SK-MEL-5 (cell line): ENCODE data around the gene SEMA4C. TPM values are rescaled to one million over a fixed set of nuclear protein-coding genes. Genes with fewer than 3 reads are reported as not detected.
"Not testable (repeated sequence)": the region's sequence is repeated elsewhere in the genome, so short reads cannot be mapped to it uniquely, and the experiment has no call there.

ENCODE experiments used
- DNase-seq: peaks from one replicate; pipeline ENCODE4 v3.0.0-alpha.2; 2016; ENCODE audit warnings: low read depth, low spot score
- in situ Hi-C: cut with HindIII; loops from 2 replicates; pipeline ENCODE4 v1.10.0; 2016; ENCODE audit warnings: low sequenced_read_pairs, high pct_unique_total_duplicates, low pct_unique_long_range_greater_than_20kb
- total RNA-seq: library from RNA; depleted of rRNA; stranded (reverse); fragments of >200 nt; shearing (Covaris generic); gene quantifications from 2 replicates; pipeline ENCODE4 v1.2.3, GENCODE V29; 2014

The SEMA4C gene
- total RNA-seq, 1 experiment from 2014 or later, result 42.7 TPM

DNA sequence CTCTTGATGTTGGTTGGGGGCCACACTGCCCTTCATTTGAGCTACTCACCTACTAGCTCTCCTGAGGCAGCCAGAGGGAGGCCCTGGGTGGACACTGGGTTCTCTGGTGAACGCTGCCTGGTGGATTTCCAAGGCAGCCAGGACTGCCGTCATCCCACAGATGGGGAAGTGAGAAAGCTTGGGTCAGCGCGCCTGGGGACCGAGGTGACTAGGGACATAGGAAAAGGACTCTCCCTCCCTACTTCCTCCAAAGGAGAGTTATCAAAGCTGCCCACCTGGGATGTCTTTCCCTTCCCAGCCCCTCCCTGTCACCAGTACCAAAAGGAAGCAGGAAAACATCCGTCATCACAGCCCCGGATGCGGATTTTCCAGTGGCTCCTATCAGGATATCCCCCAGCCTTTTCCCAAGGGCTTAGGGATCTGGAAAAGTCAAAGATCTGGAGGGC lies 3.8 kb upstream of the SEMA4C start:
- in situ Hi-C loops, result no loop called here
- no peak for DNase-seq

DNA sequence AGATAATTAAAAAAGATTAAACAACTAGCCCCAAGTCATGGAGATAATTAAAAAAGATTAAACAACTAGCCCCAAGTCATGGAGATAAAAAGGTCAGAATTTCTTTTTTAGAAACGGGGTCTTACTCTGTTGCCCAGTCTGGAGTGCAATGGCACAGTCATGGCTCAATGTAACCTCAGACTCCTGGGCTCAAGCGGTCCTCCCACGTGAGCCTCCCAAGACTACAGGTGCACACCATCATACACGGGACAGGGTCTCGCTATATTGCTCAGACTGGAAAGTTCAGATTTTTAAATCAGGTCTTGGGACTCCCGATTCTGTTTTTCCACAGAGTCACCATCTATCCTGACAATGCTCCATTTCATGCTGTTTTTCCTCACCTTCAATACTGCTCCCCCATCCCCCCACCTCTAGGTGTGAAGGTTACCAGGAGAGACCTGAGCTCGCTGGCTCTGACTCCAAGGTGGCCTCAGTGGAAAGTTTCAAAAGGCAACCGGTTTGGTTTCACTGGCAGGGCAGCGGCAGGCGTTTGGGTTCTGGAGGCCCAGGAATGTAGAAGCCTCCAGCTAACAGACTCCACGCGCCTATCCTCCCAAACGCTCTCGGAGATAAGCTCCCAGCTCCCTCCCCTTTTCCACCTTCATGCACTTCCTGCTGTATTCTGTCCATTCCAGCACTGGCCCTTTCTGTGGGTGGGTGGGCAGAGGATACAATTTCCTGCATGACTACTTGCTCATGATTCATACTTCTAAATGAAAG lies 2.9 kb upstream of the SEMA4C start:
- DNase-seq, result no peak
- in situ Hi-C loops, result no loop called here

DNA sequence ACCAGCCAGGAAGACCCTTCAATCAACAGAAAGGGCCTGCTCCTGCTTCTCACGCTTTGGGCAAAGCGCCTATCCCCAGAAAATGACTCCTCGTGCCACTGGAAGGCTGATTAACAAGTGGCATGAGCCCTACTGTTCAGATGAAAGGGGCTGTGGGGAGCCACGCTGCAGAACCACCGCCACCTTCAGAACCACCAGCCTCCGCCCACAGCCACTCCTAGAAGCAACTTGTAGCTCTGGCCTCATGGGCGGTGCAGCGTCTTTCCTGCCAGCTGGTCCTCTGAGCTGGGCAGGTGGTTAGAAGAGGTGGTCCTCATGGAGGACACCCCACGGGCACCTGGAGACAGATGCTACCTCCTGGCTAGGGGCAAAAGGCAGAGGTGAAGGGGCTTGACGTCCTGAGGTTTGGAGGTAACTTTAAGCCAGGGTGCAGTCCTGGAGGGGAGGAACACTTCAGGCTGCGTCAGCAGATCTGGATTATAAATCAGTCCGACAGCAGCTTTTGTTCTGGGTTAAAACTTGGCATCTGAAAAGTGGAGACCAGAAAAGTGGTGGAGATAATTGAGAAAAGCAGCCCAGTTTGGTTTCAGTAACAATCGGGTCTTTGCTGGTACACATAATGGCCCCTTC lies 861 bp upstream of the SEMA4C start:
- no peak for DNase-seq
- in situ Hi-C loops, result no loop called here

DNA sequence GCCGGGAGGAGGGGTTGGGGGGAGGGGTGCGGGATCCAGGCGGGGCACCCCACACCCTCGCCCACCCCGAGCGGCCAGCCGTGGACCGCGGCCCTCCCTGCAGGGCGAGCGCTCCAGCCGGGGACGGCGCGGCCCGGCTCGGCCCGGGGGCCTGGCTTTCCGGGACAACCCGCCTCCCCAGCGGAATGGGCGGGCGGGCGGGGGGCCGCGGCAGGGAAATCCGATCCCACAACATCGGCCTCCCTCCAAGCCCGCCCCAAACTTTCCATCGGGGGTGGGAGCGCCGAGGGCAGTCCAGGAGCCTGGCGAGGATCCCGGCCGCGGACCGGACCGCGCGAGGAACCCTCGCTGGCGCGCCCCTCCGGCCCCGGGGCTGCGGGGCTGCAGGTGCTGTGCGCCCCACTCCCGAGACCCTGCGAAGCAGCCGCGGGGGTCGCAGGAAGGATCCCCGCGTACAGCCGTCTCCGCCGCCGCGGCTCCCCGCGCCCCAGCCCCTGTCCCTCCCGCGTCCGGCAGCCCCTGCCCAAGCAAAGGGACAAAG lies 529 bp downstream of the SEMA4C start:
- DNase-seq, result no peak
- in situ Hi-C loops, result no loop called here

DNA sequence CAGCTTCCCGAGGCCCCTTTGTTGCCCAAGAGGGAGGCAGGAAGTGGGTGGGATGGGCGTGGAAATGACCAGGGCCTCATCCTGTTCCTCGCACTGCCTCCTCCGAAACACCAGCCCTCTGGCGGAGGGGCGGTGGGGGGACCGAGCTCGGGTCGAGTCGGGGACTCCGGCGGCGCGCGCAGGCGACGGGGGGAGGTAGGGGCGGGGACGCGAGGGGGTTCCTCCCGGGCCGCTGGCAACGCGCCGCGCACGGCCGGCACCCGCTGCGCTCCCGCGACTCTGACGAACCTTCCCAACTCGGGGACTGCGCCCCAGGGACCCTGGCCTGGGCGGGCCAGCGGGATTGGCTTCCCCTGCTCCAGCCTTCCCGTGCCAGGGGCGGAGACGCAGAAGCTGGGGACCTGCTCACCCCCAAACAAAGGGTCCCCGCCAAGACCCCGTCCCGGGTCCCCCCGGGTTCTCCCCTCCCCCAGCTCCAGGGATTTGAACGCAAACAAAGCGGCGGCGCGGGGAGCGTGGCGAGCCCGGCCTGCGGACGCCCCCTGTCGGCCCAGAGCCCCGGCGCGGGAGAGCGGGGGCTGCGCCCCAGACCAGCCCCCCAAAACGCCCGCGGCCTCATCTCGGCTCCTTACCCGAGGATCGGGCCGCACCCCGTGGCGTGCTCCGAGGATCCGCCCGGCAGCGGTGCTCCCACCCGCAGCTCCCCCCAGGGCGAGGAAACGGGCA lies 1.2 kb downstream of the SEMA4C start:
- peak; percentile 86 for DNase-seq
- in situ Hi-C loops, result no loop called here

DNA sequence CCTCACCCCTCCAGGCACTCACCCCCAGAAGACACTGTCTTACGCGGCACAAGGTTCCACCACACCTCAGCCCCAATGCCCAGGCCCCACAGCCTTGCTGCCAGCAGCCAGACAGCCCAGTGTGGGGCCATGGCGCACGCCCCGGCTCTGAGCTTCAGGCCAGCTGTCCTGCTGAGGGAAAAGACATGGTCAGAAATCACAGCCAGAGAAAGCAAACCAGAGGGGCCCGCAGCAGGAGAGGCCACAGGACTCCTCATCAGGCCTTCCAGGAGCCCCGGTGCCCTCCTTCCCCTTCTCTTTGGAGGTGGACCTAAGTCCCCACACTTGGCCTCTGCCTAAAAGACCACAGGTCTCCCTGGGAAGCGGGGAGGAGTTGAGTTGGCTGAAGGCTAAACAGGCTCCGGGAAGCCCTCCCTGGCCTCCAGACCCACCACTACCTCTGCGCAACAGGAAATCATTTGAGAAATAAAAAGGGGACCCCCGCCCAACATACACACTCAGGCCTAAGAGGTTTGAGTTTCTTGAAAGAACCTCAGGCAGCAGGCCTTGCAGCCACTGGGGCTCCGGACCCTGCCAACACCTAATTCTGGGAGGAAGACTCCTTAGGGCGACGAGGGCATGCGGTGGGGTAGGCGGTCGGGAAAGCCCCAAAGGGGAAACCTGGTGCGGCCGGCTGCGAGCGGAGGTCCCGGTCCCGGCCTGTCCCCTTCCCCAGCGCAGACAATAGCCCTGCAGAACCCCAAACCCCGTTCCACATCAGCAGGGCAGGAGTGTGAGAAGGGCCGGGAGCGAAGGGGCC lies 1.9 kb downstream of the SEMA4C start:
- no peak for DNase-seq
- in situ Hi-C loops, result no loop called here

DNA sequence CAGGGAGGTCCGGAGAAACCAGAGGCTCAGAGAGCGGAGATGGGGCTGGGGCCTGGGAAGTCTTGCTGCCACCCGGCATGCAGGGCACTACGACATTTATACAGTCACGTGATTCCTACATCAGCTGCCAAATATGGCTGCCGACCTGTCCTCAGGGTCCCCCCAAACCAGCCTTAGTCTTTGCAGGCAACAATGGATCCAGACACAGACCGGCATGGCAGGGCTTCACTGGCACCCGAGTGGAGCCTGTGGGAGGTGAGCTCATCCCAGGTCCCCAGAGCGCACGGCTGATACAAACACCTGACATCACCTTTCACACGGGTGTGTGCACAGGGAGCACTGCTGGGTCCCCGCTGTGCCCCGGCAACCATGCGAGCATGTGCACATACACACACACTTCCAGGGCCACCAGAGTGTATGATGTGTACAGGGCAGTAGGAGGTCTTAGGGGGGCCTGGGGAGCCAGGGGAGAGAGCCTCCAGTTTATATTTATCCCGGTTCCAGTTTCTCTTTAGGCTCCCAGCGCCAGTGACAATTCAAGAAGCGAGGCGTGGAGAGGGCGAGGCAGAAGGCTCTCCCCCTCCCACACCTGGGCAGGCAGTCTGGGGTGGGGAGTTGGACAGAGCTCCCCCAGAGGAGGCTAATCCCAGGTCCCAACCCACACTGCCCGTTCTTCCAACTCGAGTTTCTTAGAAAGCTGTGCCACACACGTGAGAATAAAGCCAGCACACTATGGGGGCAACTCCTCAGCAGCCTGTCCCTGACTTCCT lies 2.7 kb downstream of the SEMA4C start:
- no peak for DNase-seq
- in situ Hi-C loops, result no loop called here

DNA sequence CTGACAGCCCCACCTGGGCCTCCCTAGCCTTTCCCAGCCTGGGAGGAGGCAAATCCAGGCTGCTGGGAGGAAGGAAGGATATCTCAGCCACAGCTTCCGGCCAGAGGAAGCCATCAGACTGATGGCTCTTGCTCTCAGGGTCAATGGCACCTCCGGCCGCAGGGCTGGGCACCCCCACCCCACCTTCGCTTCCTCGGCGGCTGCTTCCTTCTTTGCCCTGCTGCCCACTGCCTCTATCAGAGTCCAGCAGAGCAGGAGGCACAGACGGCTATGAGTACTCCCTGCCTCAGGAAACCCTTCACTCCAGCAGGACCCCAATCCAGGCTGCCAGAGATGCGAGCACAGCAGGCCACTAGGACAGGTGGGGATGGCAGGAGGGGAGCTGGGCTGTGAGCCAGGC lies 3.3 kb downstream of the SEMA4C start:
- no peak for DNase-seq
- in situ Hi-C loops, result no loop called here

DNA sequence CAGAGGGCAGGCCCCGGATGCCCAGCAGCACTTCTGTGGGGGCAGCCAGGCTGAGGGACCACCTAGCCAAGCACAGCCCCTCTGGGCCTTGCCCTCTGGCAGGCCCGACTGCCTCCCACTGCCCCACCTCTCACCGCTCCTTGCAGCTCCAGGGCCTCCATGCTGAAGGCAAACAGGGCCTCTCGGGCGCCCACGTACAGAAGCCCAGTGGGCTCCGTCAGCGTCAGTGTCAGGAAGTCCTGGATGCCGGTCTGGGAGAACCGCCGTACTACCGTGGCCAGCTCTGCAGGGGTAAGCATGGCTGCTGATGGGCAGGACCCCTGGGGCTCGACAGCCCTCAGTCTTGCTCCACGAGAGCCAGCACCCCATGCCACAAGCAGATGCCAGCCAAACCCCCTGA lies 3.7 kb downstream of the SEMA4C start:
- DNase-seq, result no peak
- in situ Hi-C loops, result no loop called here

DNA sequence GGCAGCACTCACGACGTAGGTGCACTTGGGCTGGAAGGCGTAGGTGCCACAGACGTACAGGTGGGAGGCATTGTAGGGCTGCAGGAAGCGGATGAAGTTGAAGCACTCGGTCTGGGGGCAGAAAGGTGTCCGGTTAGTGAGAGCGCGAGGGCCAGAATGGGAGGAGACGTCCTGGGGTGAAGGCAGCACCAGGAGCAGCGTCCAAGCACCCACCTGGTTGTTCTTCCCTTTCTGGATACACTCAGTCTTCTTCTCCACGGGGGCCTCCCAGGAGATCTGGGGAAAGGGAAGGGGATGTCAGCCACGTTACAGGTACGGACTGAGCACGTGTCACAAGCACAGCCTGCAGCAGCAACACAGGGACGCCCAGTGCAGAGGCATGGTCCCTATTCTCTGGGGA lies 4.2 kb downstream of the SEMA4C start:
- in situ Hi-C loops, result no loop called here
- DNase-seq, result no peak

DNA sequence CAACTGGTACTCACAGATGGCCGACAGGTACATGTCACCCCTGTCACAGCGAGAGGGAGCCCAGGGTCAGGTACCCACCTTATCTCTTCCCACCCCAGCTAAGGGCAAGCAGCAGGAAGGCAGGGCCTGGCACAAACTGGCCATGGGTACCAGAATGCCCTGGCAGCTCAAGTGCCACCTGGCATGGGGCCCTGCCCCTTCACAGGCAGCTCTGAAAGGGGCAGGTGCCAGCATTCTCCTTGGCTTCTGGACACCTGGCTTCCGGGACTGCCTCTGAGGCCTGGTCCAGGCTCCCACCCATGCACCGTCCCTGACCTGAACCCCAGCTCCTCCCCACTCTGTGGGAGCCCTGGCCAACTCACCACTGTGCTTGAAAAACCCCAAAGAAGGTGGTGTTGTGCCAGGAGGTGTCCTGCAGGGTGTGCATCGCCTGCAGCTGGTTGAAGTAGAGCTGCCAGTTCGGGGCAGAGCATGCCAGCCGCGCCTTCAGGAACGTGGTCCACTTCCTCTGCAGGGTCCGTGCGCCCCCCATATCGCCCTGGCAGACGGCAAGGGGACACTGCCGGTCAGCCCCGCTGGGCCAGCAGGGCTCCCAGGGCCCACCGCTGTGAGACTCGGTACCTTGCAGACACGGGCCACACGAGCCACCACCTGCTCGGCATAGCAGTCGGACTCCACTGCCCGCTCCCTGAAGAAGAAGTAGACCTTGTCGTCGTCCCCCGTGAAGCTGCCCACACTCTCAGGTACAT lies 5.4 kb downstream of the SEMA4C start:
- DNase-seq, result no peak
- in situ Hi-C loops, result no loop called here

DNA sequence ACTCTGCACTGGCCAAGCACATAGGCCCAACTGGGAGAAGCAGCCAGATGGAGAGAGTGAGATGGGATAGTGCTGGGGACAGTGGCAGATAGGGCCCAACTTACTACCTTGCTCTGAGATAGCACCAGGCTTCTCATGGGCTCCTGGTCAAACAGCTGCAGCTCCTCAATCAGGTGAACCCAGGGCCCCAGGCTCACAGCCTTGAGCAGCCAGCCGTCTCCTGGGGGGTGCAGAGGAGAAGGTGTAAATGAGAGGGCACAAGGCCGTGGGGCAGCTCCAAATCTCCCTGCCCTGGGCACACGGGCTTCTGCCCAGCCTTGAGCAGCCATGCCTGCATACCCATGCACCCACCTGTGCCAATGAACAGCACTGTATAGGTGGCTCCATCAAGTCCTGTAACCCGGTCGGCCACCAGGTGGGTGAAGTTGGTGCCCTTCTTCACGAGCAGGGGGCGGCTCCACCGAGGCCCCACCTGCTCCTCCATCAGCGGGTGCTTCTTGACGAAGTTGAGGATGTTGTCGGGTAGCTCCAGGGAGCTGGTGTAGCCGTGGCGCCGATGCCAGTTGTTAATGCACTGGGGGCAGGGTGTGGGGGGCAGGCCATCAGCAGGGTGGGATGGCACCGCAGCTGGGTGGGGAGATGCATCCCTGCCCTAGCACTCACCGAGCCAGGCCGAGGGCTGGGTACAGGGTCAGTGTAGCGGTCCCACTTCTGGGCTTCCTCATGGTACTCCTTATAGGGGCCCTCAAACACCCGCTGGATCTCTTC lies 6.1 kb downstream of the SEMA4C start:
- DNase-seq, result no peak
- in situ Hi-C loops, result no loop called here

DNA sequence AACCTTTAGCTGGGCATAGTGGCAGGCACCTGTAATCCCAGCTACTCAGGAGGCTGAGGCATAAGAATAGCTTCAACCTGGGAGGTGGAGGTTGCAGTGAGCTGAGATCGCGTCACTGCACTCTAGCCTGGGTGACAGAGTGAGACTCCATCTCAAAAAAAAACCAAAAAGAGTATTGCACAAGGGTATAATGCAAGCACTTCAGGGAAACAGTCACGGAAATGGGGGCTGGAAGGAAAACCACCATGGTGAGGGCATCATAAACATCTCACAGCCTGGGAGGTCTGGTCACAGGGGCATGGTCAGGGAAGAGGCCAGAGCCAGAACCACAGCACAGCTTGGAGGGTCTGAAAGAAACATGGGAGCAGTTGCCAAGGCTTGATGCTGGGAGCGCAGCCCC lies 6.8 kb downstream of the SEMA4C start:
- in situ Hi-C loops, DNase-seq: not testable (repeated sequence)

DNA sequence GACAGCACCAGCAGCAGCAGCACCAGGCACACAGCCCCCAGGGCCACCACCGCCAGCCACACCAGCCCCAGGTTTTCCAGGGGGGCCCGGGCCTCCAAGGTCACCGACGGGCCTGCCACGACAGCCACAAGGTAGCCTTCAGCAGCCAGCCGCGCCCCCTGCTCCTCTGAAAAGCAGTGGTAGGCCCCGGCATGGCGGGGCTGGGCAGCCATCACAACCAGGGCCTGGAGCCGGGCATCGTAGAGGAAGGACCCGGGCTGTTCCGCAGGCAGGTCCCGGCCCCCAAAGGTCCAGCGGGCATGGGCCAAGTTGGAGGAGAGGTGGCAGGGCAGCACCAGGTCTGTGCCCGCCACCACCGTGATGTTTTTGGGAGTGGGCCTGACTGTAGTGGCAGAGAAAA lies 8.8 kb downstream of the SEMA4C start:
- in situ Hi-C loops, result no loop called here
- no peak for DNase-seq

DNA sequence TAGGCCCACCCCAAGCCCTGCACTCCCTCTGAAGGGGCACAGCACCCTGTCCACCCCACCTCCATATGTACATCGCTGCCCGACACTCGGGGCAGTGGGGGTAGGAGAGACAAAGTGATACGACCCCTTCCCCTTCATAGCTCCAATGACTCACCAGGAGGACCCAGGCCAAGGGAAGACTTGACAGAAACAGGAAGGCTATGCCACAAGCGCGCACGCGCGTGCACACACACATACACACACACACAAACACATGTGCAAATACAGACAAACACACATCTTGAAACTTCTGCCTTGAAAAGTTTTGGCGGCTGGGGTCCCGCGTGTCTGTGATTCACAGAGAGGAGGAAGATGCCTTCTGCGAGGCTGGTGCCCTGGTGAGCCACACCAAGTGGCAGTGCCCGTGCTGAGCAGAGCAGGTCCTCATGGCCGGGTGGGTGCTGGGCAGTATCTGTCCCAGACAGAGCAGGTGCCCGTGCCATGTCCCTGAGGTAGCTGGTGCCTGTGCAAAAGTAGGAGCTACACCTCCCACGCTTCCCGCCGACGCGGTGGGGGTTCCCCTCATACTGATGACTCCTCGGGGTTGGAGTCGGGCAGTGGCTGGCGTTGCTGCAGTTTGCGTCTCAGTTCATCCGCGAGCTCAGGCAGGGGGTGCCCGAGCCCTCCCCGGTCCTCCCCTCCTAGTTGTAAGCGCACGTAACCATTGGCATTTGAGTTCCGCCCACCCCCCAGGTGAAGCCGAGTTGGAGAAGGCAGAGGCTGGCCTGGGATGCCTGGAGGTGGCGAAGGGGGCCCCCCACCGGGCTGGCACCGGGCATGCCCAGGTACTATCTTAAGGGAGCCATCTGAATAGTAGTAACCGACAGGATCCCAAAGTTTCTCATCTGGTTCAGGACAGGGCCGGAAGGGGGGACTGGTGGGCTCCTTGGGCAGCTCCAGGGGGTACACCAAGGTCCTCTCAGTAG lies 9.5 kb downstream of the SEMA4C start:
- no peak for DNase-seq

More for the DNA sequence above, 9.5 kb downstream of the SEMA4C start:
- in situ Hi-C loops, result no loop called here
